Nephron progenitor cell (in vitro differentiated cells): Measurements from ENCODE around the gene JUN.
A peak's percentile ranks its signal among the peaks of the same experiment; 100 is the strongest.

Experiments used
- DNase-seq: peaks from one replicate; pipeline ENCODE4 v3.0.0; 2021
- H3K27ac Mint-ChIP-seq: 2 replicates; pipeline ENCODE4 v1.8.0; 2021; ENCODE audit warnings: mild to moderate bottlenecking, moderate library complexity, mixed read lengths
- H3K27me3 Mint-ChIP-seq: 2 replicates; pipeline ENCODE4 v1.8.0; 2021; ENCODE audit warnings: mild to moderate bottlenecking, low read depth, mixed read lengths; ENCODE audit not compliant: poor library complexity
- H3K36me3 Mint-ChIP-seq: 2 replicates; pipeline ENCODE4 v1.8.0; 2021; ENCODE audit warnings: low read depth, mixed read lengths
- H3K4me1 Mint-ChIP-seq: 2 replicates; pipeline ENCODE4 v1.8.0; 2021; ENCODE audit warnings: mixed read lengths
- H3K4me3 Mint-ChIP-seq: 2 replicates; pipeline ENCODE4 v1.8.0; 2021; ENCODE audit warnings: mild to moderate bottlenecking, moderate library complexity, mixed read lengths
- H3K9me3 Mint-ChIP-seq: 2 replicates; pipeline ENCODE4 v1.8.0; 2021; ENCODE audit warnings: mild to moderate bottlenecking, moderate library complexity, mixed read lengths
- CTCF ChIP-seq: fragments of 200-600 bp; sonication (generic); IDR thresholded peaks from 2 replicates; pipeline ENCODE4 v1.5.0; 2021; ENCODE audit warnings: antibody characterized with exemption

JUN gene

GRCh38 chr1:58773406-58773840 is 10.4 kb downstream of the JUN start:
- Mint-ChIP-seq H3K36me3 (no peaks in the 10 kb centered on the region), H3K9me3 (no peaks in the 10 kb centered on the region), H3K4me3 (no peak overlapping the region), H3K4me1 (peaks cover 14% of the 10 kb centered on the region), H3K27ac (no peak overlapping the region), H3K27me3 (peaks cover 17% of the 10 kb centered on the region)
- no peak for TF ChIP-seq CTCF
- no peak for DNase-seq

GRCh38 chr1:58769809-58770320 is 14.0 kb downstream of the JUN start:
- no peak for TF ChIP-seq CTCF
- Mint-ChIP-seq H3K9me3 (no peaks in the 10 kb centered on the region), H3K27me3 (peaks cover 20% of the 10 kb centered on the region), H3K4me1 (peaks cover 14% of the 10 kb centered on the region), H3K36me3 (no peaks in the 10 kb centered on the region), H3K4me3 (no peak overlapping the region), H3K27ac (no peak overlapping the region)
- no peak for DNase-seq

- DNase-seq, result peak; percentile 88
- Mint-ChIP-seq H3K36me3 (no peaks in the 10 kb centered on the region), H3K9me3 (no peaks in the 10 kb centered on the region), H3K4me3 (no peak overlapping the region), H3K4me1 (peaks cover 14% of the 10 kb centered on the region), H3K27me3 (peaks cover 16% of the 10 kb centered on the region), H3K27ac (no peak overlapping the region)
- TF ChIP-seq CTCF, result peak; percentile 86
These were observed 14.7 kb downstream of the JUN start for GRCh38 chr1:58768971-58769808.

GRCh38 chr1:58768191-58768731 is 15.6 kb downstream of the JUN start:
- no peak for DNase-seq
- Mint-ChIP-seq H3K9me3 (no peaks in the 10 kb centered on the region), H3K4me1 (peaks cover 5% of the 10 kb centered on the region), H3K27ac (no peak overlapping the region), H3K27me3 (peaks cover 21% of the 10 kb centered on the region), H3K36me3 (no peaks in the 10 kb centered on the region), H3K4me3 (no peak overlapping the region)
- TF ChIP-seq CTCF, result no peak

- Mint-ChIP-seq H3K9me3 (no peaks in the 10 kb centered on the region), H3K4me1 (no peaks in the 10 kb centered on the region), H3K27ac (no peak overlapping the region), H3K4me3 (no peak overlapping the region), H3K36me3 (no peaks in the 10 kb centered on the region), H3K27me3 (peaks cover 27% of the 10 kb centered on the region)
- DNase-seq, result no peak
- TF ChIP-seq CTCF, result no peak
These were observed 16.7 kb downstream of the JUN start for GRCh38 chr1:58767143-58767542.
